Pancreas (tissue), 10 donors: ENCODE results near the gene WWP2. TPM values are rescaled to one million over a fixed set of nuclear protein-coding genes. Genes with fewer than 3 reads are reported as not detected.
A peak's percentile ranks its signal among the peaks of the same experiment; 100 is the strongest.

ENCODE experiments used
- ATAC-seq, 4 donors: fragments of 200-7000 bp; cut with Tn5 transposase; one replicate each; pipeline versions ENCODE4 v1.8.0 to v1.9.1; 2020; ENCODE audit warnings: mild to moderate bottlenecking in 4 of 4, moderate library complexity in 4 of 4
- DNase-seq, 6 donors: peaks; one replicate each; pipeline ENCODE4 v3.0.0-alpha.2; 2020
- FAIRE-seq: peaks from 2 replicates; lab custom pipeline; 2012; peaks lifted over from hg19 to GRCh38; lab: Jason Lieb, UNC
- H3K27ac ChIP-seq, 4 donors: fragments of 200-600 bp; sonication (generic); 1 replicate in 3 of 4; 2 replicates in 1 of 4; pipeline versions ENCODE4 v1.5.0 to v1.8.0; 2020
- H3K27me3 ChIP-seq, 4 donors: fragments of 200-600 bp; one replicate each; pipeline ENCODE4 v1.8.0; 2021
- H3K36me3 ChIP-seq, 3 donors: fragments of 200-600 bp; sonication (generic) in 1 of 3; one replicate each; pipeline versions ENCODE4 v1.5.0 to v1.8.0; 2020 to 2021
- H3K4me1 ChIP-seq, 3 donors: fragments of 200-600 bp; one replicate each; pipeline ENCODE4 v1.8.0; 2021
- H3K4me3 ChIP-seq, 4 donors: fragments of 200-600 bp; sonication (generic) in 2 of 4; one replicate each; pipeline versions ENCODE4 v1.5.0 to v1.8.0; 2020 to 2021
- H3K9me3 ChIP-seq, 4 donors: fragments of 200-600 bp; one replicate each; pipeline ENCODE4 v1.8.0; 2021
- CTCF ChIP-seq, 4 donors: fragments of 200-600 bp; sonication (generic) in 3 of 4; IDR thresholded peaks; one replicate each; pipeline versions ENCODE4 v1.5.0 to v1.8.0; 2021; ENCODE audit warnings: antibody characterized with exemption in 4 of 4
- WGBS, 2 donors: extraction: QIAGEN DNeasy Blood & Tissue Kit; methylation state at CpG; one replicate each; pipeline ENCODE4 v1.1.7; 2013; 5-methylcytosine and 5-hydroxymethylcytosine counted together
- intact Hi-C, 3 donors: fragments of 100-400 bp; cut with DNase I; formaldehyde crosslinking; loops; one replicate each; pipeline versions ENCODE4 v1.11.1 to v1.14.2; 2022
- polyA plus RNA-seq, 2 donors: library from polyadenylated mRNA; stranded (reverse); fragments of 200-250 nt; gene quantifications; one replicate each; pipeline ENCODE4 v1.2.3, GENCODE V29; 2013
- total RNA-seq, 6 donors: library from RNA; stranded (reverse); fragmentation: NEBNext Ultra II Directional in 4 of 6; extraction: Animal tissue kit (Norgen Biotek cat#: 25700) in 4 of 6; gene quantifications; one replicate each; pipeline versions ENCODE4 v1.2.1 to v1.2.4, GENCODE V29; 2021 to 2023
- donor health status: healthy with polysubstance abuse.
- donor health status: DM: no; HTN: no; CAD: no; lungs with moderate emphysema.
- donor health status: DM: no; HTN: no; CAD: no.
- donor health status: control.
- donor health status: control.
- donor health status: Bipolar disorder and iron deficiency.
- donor health status: DM: yes; HTN: yes; CAD: no.
- donor health status: DM: no; HTN: no; CAD: no.
- donor health status: DM: no; HTN: no; CAD: no.
- donor health status: DM: yes; HTN: yes; CAD: no.

WWP2 gene
- total and polyA plus RNA-seq, 8 donors: 27.4 to 50.4 (median 35.4) TPM

- H3K4me1 ChIP-seq: no peaks in the 10 kb centered on the region
- H3K27me3 ChIP-seq: no peaks in the 10 kb centered on the region
- H3K9me3 ChIP-seq: no peaks in the 10 kb centered on the region
- DNase-seq (no peak), ATAC-seq (no peak), FAIRE-seq (no peak)
- intact Hi-C loops: no loop called here
- H3K36me3 ChIP-seq: peaks cover 6 to 84% (median 44%) of the 10 kb centered on the region in 3 donors
- WGBS, 2 donors: 92% methylated on average over 11 of the region's 11 CpGs
- no peak for TF ChIP-seq CTCF (IDR thresholded peaks at IDR 0.05)
- no peak overlapping the region for H3K27ac ChIP-seq
- H3K4me3 ChIP-seq: no peak overlapping the region
Measured at GRCh38 chr16:69745232-69745612, 16.9 kb upstream of the WWP2 start.

DNA sequence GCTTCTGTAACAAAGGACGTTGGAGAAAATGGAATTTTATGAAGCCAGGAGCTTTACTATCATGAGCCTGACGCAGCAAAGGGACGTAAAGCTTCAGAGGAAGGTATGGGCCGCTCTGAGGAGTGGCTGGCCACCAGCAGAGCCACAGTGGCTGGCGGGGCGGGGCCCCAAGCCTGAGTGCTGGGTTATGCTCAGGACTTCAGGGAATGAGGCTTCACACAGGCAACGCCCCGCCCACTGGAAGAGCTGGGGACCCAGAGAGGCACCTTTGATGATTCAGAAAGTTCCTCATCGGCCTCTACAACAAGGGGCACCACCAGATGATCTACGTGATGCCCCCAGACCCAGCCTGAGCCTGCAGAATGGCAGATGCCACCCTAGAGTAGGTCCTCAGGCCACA lies 16.2 kb upstream of the WWP2 start:
- H3K9me3 ChIP-seq: no peaks in the 10 kb centered on the region
- WGBS, 2 donors: 78 to 89% methylated on average over 10 of the region's 10 CpGs
- peaks cover 6 to 88% (median 46%) of the 10 kb centered on the region in 3 donors for H3K36me3 ChIP-seq
- FAIRE-seq (no peak), ATAC-seq (no peak), DNase-seq (no peak)
- intact Hi-C loops: no loop called here
- no peak for TF ChIP-seq CTCF (IDR thresholded peaks at IDR 0.05)
- H3K27ac ChIP-seq: no peak overlapping the region
- no peak overlapping the region for H3K4me3 ChIP-seq
- H3K27me3 ChIP-seq: no peaks in the 10 kb centered on the region
- no peaks in the 10 kb centered on the region for H3K4me1 ChIP-seq

GRCh38 chr16:69747115-69747514 lies 15.0 kb upstream of the WWP2 start:
- peaks cover 6 to 85% (median 46%) of the 10 kb centered on the region in 3 donors for H3K36me3 ChIP-seq
- no peak for FAIRE-seq
- H3K9me3 ChIP-seq: no peaks in the 10 kb centered on the region
- 87 to 94% methylated on average over 8 of the region's 8 CpGs for WGBS, 2 donors
- TF ChIP-seq CTCF (IDR thresholded peaks at IDR 0.05): no peak
- no peak overlapping the region for H3K4me3 ChIP-seq
- H3K27ac ChIP-seq: no peak overlapping the region
- no peak for ATAC-seq
- H3K4me1 ChIP-seq: no peaks in the 10 kb centered on the region
- intact Hi-C loops: no loop called here
- DNase-seq: no peak
- H3K27me3 ChIP-seq: no peaks in the 10 kb centered on the region

GRCh38 chr16:69748694-69749345 lies 13.3 kb upstream of the WWP2 start:
- H3K27me3 ChIP-seq: no peaks in the 10 kb centered on the region
- no peaks in the 10 kb centered on the region for H3K9me3 ChIP-seq
- H3K27ac ChIP-seq: no peak overlapping the region
- H3K4me1 ChIP-seq: peaks cover 0 to 5% (median 0%) of the 10 kb centered on the region in 3 donors
- ATAC-seq (no peak), FAIRE-seq (no peak), DNase-seq (no peak)
- intact Hi-C loops: no loop called here
- peaks cover 6 to 68% (median 46%) of the 10 kb centered on the region in 3 donors for H3K36me3 ChIP-seq
- no peak overlapping the region for H3K4me3 ChIP-seq
- TF ChIP-seq CTCF (IDR thresholded peaks at IDR 0.05): no peak
- WGBS, 2 donors: 80 to 84% methylated on average over 16 to 20 of the region's 20 CpGs

- Histone ChIP-seq H3K27me3 (no peaks in the 10 kb centered on the region), H3K27ac (peak overlapping the region in 2 of 4 donors; percentile 43 to 72), H3K4me1 (peaks cover 0 to 5% (median 0%) of the 10 kb centered on the region in 3 donors), H3K9me3 (no peaks in the 10 kb centered on the region), H3K36me3 (peaks cover 0 to 20% (median 8%) of the 10 kb centered on the region in 3 donors), H3K4me3 (peak overlapping the region; percentile 71 to 89 (median 72))
- 5 to 11% methylated on average over 4 of the region's 4 CpGs for WGBS, 2 donors
- intact Hi-C loops: loop anchor here in 2 of 3 donors (10.0 kb wide), 2 partner anchors 49 to 359 kb away; no protein-coding TSS in a partner anchor
- DNase-seq (no peak), ATAC-seq (no peak), FAIRE-seq (no peak)
- no peak for TF ChIP-seq CTCF (IDR thresholded peaks at IDR 0.05)
Measured at GRCh38 chr16:69754143-69754468, 8.0 kb upstream of the WWP2 start.
